K562 (cell line): ENCODE measurements around the gene CCR9. TPM values are rescaled to one million over a fixed set of nuclear protein-coding genes. Genes with fewer than 3 reads are reported as not detected.

Experiments
- ATAC-seq: fragments of 200-7000 bp; cut with Tn5 transposase; 3 replicates; pipeline ENCODE4 v1.9.1; 2020; ENCODE audit warnings: moderate library complexity
- BruUV-seq: library from RNA; stranded (reverse); fragments of 400-500 nt; replicated peaks from 2 replicates; lab custom pipeline; 2021; lab: Mats Ljungman, UMichigan
- CTCF ChIA-PET: fragments of 300-600 bp; formaldehyde crosslinking; extraction: SDS; loops from one replicate; lab custom pipeline; 2021; ENCODE audit warnings: low intra/inter-chr PET ratio; lab: Yijun Ruan, JAX
- POLR2A ChIA-PET: fragments of 300-600, 350-650 bp; sonication (Branson Sonifier 250); formaldehyde crosslinking; extraction: SDS; loops from one replicate; lab custom pipeline; 2021; ENCODE audit warnings: antibody characterized with exemption, inconsistent platforms; lab: Yijun Ruan, JAX
- DNase-seq, 4 experiments: peaks; one replicate each; pipeline versions ENCODE4 v3.0.0 to v3.0.0-alpha.2; 2011 to 2018; ENCODE audit warnings: low spot score in 3 of 4, mixed read lengths in 3 of 4; ENCODE audit errors: extremely low read depth in 1 of 4
- FAIRE-seq: peaks from 2 replicates; lab custom pipeline; 2011; peaks lifted over from hg19 to GRCh38; lab: Jason Lieb, UNC
- H2AFZ ChIP-seq: 2 replicates; pipeline ENCODE4 v1.6.0; 2011; ENCODE audit warnings: low read depth, low read length, control low read depth, inconsistent platforms
- H3K27ac ChIP-seq: fragments of 200-600 bp; 3 replicates; pipeline ENCODE4 v1.8.0; 2011; ENCODE audit warnings: low read depth, mild to moderate bottlenecking, control low read depth, inconsistent platforms, low read length, moderate library complexity, mixed read lengths; ENCODE audit errors: extremely low read depth
- H3K27me3 ChIP-seq, 2 experiments: fragments of 300-600 bp in 1 of 2; 2 replicates in 1 of 2; 3 replicates in 1 of 2; pipeline versions ENCODE4 v1.6.0 to v1.8.0; 2011; ENCODE audit warnings: inconsistent platforms in 2 of 2, low read length in 2 of 2, mild to moderate bottlenecking in 1 of 2, mixed read lengths in 1 of 2, moderate library complexity in 1 of 2; ENCODE audit not compliant: control insufficient read depth in 2 of 2, insufficient read depth in 2 of 2
- H3K36me3 ChIP-seq: fragments of 300-600 bp; 3 replicates; pipeline ENCODE4 v1.8.0; 2011; ENCODE audit warnings: mild to moderate bottlenecking, low read length, inconsistent platforms; ENCODE audit not compliant: control insufficient read depth, insufficient read depth
- H3K4me1 ChIP-seq, 2 experiments: fragments of 200-600 bp in 1 of 2; replicated peaks in 1 of 2; 2 replicates in 1 of 2; 3 replicates in 1 of 2; pipeline versions ENCODE4 v1.5.1 to v1.8.0; 2011; ENCODE audit warnings: inconsistent platforms in 2 of 2, low read length in 2 of 2, mild to moderate bottlenecking in 1 of 2, mixed read lengths in 1 of 2, moderate library complexity in 1 of 2; ENCODE audit not compliant: control insufficient read depth in 2 of 2, insufficient read depth in 2 of 2
- H3K4me2 ChIP-seq: 2 replicates; pipeline ENCODE4 v1.6.1; 2011; ENCODE audit warnings: low read length, control low read depth, inconsistent platforms, mixed read lengths; ENCODE audit not compliant: insufficient read depth
- H3K4me3 ChIP-seq: fragments of 200-600 bp; sonication (generic), shearing (Covaris generic); 2 replicates; pipeline ENCODE4 v1.5.1; 2016; ENCODE audit warnings: control low read depth, inconsistent platforms
- H3K79me2 ChIP-seq: fragments of 200-600 bp; 3 replicates; pipeline ENCODE4 v1.8.0; 2011; ENCODE audit warnings: low read length, inconsistent platforms; ENCODE audit not compliant: control insufficient read depth, insufficient read depth
- H3K9ac ChIP-seq, 2 experiments: 2 replicates each; pipeline versions ENCODE4 v1.6.0 to v1.6.1; 2011; ENCODE audit warnings: low read depth in 2 of 2, low read length in 2 of 2, control low read depth in 1 of 2, inconsistent platforms in 1 of 2, mild to moderate bottlenecking in 1 of 2, mixed read lengths in 1 of 2; ENCODE audit not compliant: insufficient read depth in 1 of 2
- H3K9me1 ChIP-seq: one replicate; pipeline ENCODE4 v1.6.0; 2011; ENCODE audit warnings: inconsistent platforms, mild to moderate bottlenecking, low read length, moderate library complexity; ENCODE audit not compliant: control insufficient read depth, insufficient read depth
- H3K9me3 ChIP-seq: replicated peaks from 2 replicates; pipeline ENCODE4 v1.5.1; 2011; ENCODE audit warnings: low read depth, low read length, inconsistent platforms; ENCODE audit not compliant: control insufficient read depth, insufficient read depth
- H4K20me1 ChIP-seq: replicated peaks from 2 replicates; pipeline ENCODE4 v1.6.1; 2011; ENCODE audit warnings: low read length, inconsistent platforms, mixed read lengths; ENCODE audit not compliant: control insufficient read depth, insufficient read depth
- CCNT2 ChIP-seq: IDR thresholded peaks from 2 replicates; pipeline ENCODE4 v1.6.1; 2011; ENCODE audit warnings: borderline replicate concordance, low read depth, mild to moderate bottlenecking, moderate library complexity, mixed read lengths, low read length; ENCODE audit not compliant: insufficient read length; ENCODE audit errors: extremely low read depth
- ETV1 ChIP-seq: fragments of 450-650 bp; conservative IDR thresholded peaks from 2 replicates; pipeline ENCODE4 v1.6.1; 2016; ENCODE audit warnings: missing genetic modification characterization, control low read depth, low read depth, missing compliant biosample characterization
- HDAC8 ChIP-seq: fragments of 450-650 bp; IDR thresholded peaks from 2 replicates; pipeline ENCODE4 v1.6.1; 2016; ENCODE audit warnings: mild to moderate bottlenecking, missing genetic modification characterization, moderate library complexity, missing compliant biosample characterization
- NR2F6 ChIP-seq: fragments of 450-650 bp; formaldehyde crosslinking; IDR thresholded peaks from 2 replicates; pipeline ENCODE4 v1.4.0; 2020; ENCODE audit warnings: mild to moderate bottlenecking
- PCBP1 ChIP-seq: fragments of 200-400 bp; formaldehyde crosslinking; IDR thresholded peaks from 2 replicates; pipeline ENCODE4 v1.6.1; 2018; ENCODE audit warnings: mild to moderate bottlenecking, low read depth, low read length; ENCODE audit not compliant: poor library complexity, severe bottlenecking
- POU5F1 ChIP-seq: fragments of 150-350 bp; IDR thresholded peaks from 2 replicates; pipeline ENCODE4 v1.6.1; 2014; ENCODE audit warnings: borderline replicate concordance, low read length, low read depth, mild to moderate bottlenecking; ENCODE audit not compliant: partially characterized antibody
- SAFB ChIP-seq: fragments of 200-400 bp; formaldehyde crosslinking; IDR thresholded peaks from 2 replicates; pipeline ENCODE4 v1.6.1; 2017; ENCODE audit warnings: low read depth, low read length, borderline replicate concordance
- SAFB2 ChIP-seq: fragments of 200-400 bp; formaldehyde crosslinking; IDR thresholded peaks from 2 replicates; pipeline ENCODE4 v1.6.1; 2018; ENCODE audit warnings: borderline replicate concordance, low read length, low read depth, moderate library complexity; ENCODE audit not compliant: severe bottlenecking
- SPI1 ChIP-seq: IDR thresholded peaks from 2 replicates; pipeline ENCODE4 v1.6.1; 2011; ENCODE audit warnings: low read depth, low read length, control low read depth, borderline replicate concordance
- SRSF9 ChIP-seq: fragments of 200-400 bp; formaldehyde crosslinking; IDR thresholded peaks from 2 replicates; pipeline ENCODE4 v1.6.1; 2017; ENCODE audit warnings: low read depth, low read length, borderline replicate concordance
- ZFX ChIP-seq: sonication (generic); formaldehyde crosslinking; IDR thresholded peaks from 2 replicates; pipeline ENCODE4 v1.8.0; 2022; ENCODE audit warnings: mild to moderate bottlenecking, missing genetic modification reagents, moderate library complexity
- ZNF696 ChIP-seq: fragments of 250-450 bp; sonication (Bioruptor Pico); conservative IDR thresholded peaks from 2 replicates; pipeline ENCODE4 v1.4.0; 2020; ENCODE audit warnings: mild to moderate bottlenecking, moderate library complexity
- WGBS: fragments of 100-300 bp; shearing (Covaris generic); methylation state at CpG from one replicate; pipeline ENCODE4 v1.1.6; 2016; ENCODE audit warnings: low coverage, mixed read lengths; ENCODE audit not compliant: insufficient coverage; ENCODE audit errors: missing lambda C conversion rate; 5-methylcytosine and 5-hydroxymethylcytosine counted together
- in situ Hi-C: fragments of 300-500 bp; cut with MboI; formaldehyde crosslinking; loops from 4 replicates; pipeline ENCODE4 v1.15.0; 2018; ENCODE audit warnings: inconsistent platforms, mixed read lengths
- intact Hi-C: fragments of 100-400 bp; cut with micrococcal nuclease; formaldehyde crosslinking; loops from 2 replicates; pipeline ENCODE4 v1.14.2; 2022
- polyA plus RNA-seq, 8 experiments: library from polyadenylated mRNA; depleted of rRNA in 4 of 8; stranded (reverse) in 5 of 8; unstranded in 3 of 8; fragments of >200 nt; fragmentation: Nextera tagmentation in 2 of 8; fragmentation: Illumina TruSeq in 1 of 8; extraction: Ambion mirVana in 2 of 8; extraction: Trizol in 1 of 8; gene quantifications; 2 replicates each; pipeline versions ENCODE4 v1.2.1 to v1.2.3, GENCODE V29; 2011 to 2014; ENCODE audit warnings: inconsistent platforms in 1 of 8, missing spikeins in 1 of 8
- total RNA-seq, 7 experiments: library from RNA; depleted of rRNA in 6 of 7; stranded (reverse); fragments of >200 nt in 6 of 7; fragmentation: Illumina TruSeq in 2 of 7; extraction: Trizol in 2 of 7; gene quantifications; 2 replicates each; pipeline versions ENCODE4 v1.2.1 to v1.2.3, GENCODE V29; 2011 to 2021; ENCODE audit warnings: low replicate concordance in 1 of 7
- TF ChIP-seq, protein P1 (sequence below): fragments of 250-450 bp; sonication (Bioruptor Pico); IDR thresholded peaks from 2 replicates; pipeline ENCODE4 v1.5.0; 2021
- TF ChIP-seq, protein P2 (sequence below): fragments of 250-450 bp; sonication (Bioruptor Pico); IDR thresholded peaks from 2 replicates; pipeline ENCODE4 v1.8.0; 2021; ENCODE audit warnings: mild to moderate bottlenecking, moderate library complexity
- TF ChIP-seq, protein P3 (sequence below): sonication (generic); formaldehyde crosslinking; IDR thresholded peaks from 2 replicates; pipeline ENCODE4 v1.8.1; 2022; ENCODE audit warnings: missing genetic modification reagents

Gene CCR9
- total and polyA plus RNA-seq, 9 of the 15 experiments (the other 6 are each of a cell fraction or from before 2014, with no cell fraction given): not detected

DNA sequence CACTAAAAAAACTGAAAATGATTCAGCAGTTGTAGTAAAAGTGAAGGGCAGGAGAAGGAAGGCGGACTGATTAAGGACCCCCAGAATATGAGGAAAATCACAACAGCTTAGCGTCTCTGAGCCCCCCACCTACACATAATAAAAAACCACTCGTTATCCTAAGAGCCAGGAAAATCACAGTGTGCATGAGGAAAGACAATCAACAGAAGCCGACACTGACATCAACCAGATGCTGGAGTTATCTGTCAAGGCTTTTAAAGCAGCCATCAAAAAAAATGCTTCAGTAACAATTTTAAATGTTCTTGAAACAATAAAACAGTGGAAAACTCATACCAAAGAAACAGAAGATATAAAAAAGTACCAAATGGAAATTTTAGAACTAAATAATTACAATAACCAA is 47.2 kb downstream of the CCR9 start:
- POLR2A ChIA-PET: interaction anchor here (0.6 kb wide), 1 partner anchor 12 kb away, joined by 4 read pairs; no protein-coding TSS in a partner anchor
- Histone ChIP-seq H2AFZ (no peak overlapping the region), H3K9me3 (no peaks in the 10 kb centered on the region), H3K27ac (no peak overlapping the region), H3K36me3 (peaks cover 93% of the 10 kb centered on the region), H3K9me1 (peaks cover 3% of the 10 kb centered on the region), H3K79me2 (no peaks in the 10 kb centered on the region), H3K4me3 (no peak overlapping the region), H4K20me1 (no peaks in the 10 kb centered on the region), H3K27me3 (no peaks in the 10 kb centered on the region), H3K4me2 (no peak overlapping the region), H3K9ac (no peak overlapping the region), H3K4me1 (no peaks in the 10 kb centered on the region)
- WGBS: 83% methylated on average over 4 of the region's 4 CpGs
- in situ Hi-C loops: loop anchor here (5.0 kb wide), 2 partner anchors 181 to 426 kb away; no protein-coding TSS in a partner anchor
- DNase-seq (no peak), FAIRE-seq (no peak), ATAC-seq (no peak)
- CTCF ChIA-PET: no interaction called here
- BruUV-seq: no TSS peak
- intact Hi-C loops: loop anchor here (10.0 kb wide), 1 partner anchor 899 kb away; no protein-coding TSS in a partner anchor
- TF ChIP-seq, protein P1, sequence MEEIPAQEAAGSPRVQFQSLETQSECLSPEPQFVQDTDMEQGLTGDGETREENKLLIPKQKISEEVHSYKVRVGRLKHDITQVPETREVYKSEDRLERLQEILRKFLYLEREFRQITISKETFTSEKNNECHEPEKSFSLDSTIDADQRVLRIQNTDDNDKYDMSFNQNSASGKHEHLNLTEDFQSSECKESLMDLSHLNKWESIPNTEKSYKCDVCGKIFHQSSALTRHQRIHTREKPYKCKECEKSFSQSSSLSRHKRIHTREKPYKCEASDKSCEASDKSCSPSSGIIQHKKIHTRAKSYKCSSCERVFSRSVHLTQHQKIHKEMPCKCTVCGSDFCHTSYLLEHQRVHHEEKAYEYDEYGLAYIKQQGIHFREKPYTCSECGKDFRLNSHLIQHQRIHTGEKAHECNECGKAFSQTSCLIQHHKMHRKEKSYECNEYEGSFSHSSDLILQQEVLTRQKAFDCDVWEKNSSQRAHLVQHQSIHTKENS: no peak
- TF ChIP-seq SAFB (no peak), ZNF696 (CRISPR knock-in tag) (no peak), SRSF9 (no peak), ETV1 (no peak), NR2F6 (CRISPR knock-in tag) (no peak), ZFX (CRISPR knock-in tag) (no peak), CCNT2 (no peak), SPI1 (no peak), SAFB2 (no peak), HDAC8 (tag) (no peak), PCBP1 (no peak), POU5F1 (no peak)
- TF ChIP-seq, protein P2, sequence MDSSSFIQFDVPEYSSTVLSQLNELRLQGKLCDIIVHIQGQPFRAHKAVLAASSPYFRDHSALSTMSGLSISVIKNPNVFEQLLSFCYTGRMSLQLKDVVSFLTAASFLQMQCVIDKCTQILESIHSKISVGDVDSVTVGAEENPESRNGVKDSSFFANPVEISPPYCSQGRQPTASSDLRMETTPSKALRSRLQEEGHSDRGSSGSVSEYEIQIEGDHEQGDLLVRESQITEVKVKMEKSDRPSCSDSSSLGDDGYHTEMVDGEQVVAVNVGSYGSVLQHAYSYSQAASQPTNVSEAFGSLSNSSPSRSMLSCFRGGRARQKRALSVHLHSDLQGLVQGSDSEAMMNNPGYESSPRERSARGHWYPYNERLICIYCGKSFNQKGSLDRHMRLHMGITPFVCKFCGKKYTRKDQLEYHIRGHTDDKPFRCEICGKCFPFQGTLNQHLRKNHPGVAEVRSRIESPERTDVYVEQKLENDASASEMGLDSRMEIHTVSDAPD: no peak
- TF ChIP-seq, protein P3, sequence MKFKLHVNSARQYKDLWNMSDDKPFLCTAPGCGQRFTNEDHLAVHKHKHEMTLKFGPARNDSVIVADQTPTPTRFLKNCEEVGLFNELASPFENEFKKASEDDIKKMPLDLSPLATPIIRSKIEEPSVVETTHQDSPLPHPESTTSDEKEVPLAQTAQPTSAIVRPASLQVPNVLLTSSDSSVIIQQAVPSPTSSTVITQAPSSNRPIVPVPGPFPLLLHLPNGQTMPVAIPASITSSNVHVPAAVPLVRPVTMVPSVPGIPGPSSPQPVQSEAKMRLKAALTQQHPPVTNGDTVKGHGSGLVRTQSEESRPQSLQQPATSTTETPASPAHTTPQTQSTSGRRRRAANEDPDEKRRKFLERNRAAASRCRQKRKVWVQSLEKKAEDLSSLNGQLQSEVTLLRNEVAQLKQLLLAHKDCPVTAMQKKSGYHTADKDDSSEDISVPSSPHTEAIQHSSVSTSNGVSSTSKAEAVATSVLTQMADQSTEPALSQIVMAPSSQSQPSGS: no peak
